Caco-2 (cell line): Measurements from ENCODE around the gene ZNF320. TPM values are rescaled to one million over a fixed set of nuclear protein-coding genes. Genes with fewer than 3 reads are reported as not detected.

Experiments
- BruUV-seq: library from RNA; stranded (reverse); fragments of 400-500 nt; replicated peaks from 2 replicates; lab custom pipeline; 2021; lab: Mats Ljungman, UMichigan
- CTCF ChIA-PET: fragments of 300-600 bp; sonication (Branson Sonifier 250); formaldehyde crosslinking; loops from one replicate; lab custom pipeline; 2022; ENCODE audit warnings: antibody characterized with exemption; lab: Charles Lee
- POLR2A ChIA-PET: fragments of 300-600 bp; sonication (Branson Sonifier 250); formaldehyde crosslinking; loops from one replicate; lab custom pipeline; 2022; ENCODE audit warnings: antibody characterized with exemption; lab: Charles Lee
- DNase-seq, 2 experiments: peaks; one replicate each; pipeline versions ENCODE4 v3.0.0 to v3.0.0-alpha.2; 2020 to 2022
- H3K27me3 ChIP-seq: replicated peaks from 2 replicates; pipeline ENCODE4 v1.6.0; 2011; ENCODE audit warnings: low read length; ENCODE audit not compliant: control insufficient read depth, insufficient read depth
- H3K36me3 ChIP-seq: 2 replicates; pipeline ENCODE4 v1.5.1; 2011; ENCODE audit warnings: low read length; ENCODE audit not compliant: control insufficient read depth, insufficient read depth
- H3K4me1 ChIP-seq: fragments of 250-450 bp; sonication (Bioruptor Pico); 2 replicates; pipeline ENCODE4 v1.5.1; 2020; ENCODE audit warnings: mild to moderate bottlenecking
- H3K4me3 ChIP-seq: 2 replicates; pipeline ENCODE4 v1.5.1; 2011; ENCODE audit warnings: low read depth, mild to moderate bottlenecking, control low read depth, low read length
- H3K9me3 ChIP-seq: fragments of 250-450 bp; sonication (Bioruptor Pico); 2 replicates; pipeline ENCODE4 v1.5.1; 2020; ENCODE audit warnings: mild to moderate bottlenecking, moderate library complexity
- H3K27ac Mint-ChIP-seq: one replicate; pipeline ENCODE4 v1.8.0; 2022; ENCODE audit warnings: mixed read lengths; ENCODE audit not compliant: unreplicated experiment
- H3K27me3 Mint-ChIP-seq: one replicate; pipeline ENCODE4 v1.8.0; 2022; ENCODE audit warnings: mixed read lengths; ENCODE audit not compliant: insufficient read depth, unreplicated experiment
- H3K36me3 Mint-ChIP-seq: one replicate; pipeline ENCODE4 v1.8.0; 2022; ENCODE audit warnings: mild to moderate bottlenecking, mixed read lengths; ENCODE audit not compliant: insufficient read depth, unreplicated experiment
- H3K4me1 Mint-ChIP-seq: one replicate; pipeline ENCODE4 v1.8.0; 2022; ENCODE audit warnings: low read depth, mixed read lengths; ENCODE audit not compliant: unreplicated experiment
- H3K4me3 Mint-ChIP-seq: one replicate; pipeline ENCODE4 v1.8.0; 2022; ENCODE audit warnings: mild to moderate bottlenecking, moderate library complexity, mixed read lengths; ENCODE audit not compliant: unreplicated experiment
- H3K9me3 Mint-ChIP-seq: one replicate; pipeline ENCODE4 v1.8.0; 2022; ENCODE audit warnings: mixed read lengths; ENCODE audit not compliant: unreplicated experiment
- intact Hi-C: fragments of 100-400 bp; cut with micrococcal nuclease; formaldehyde crosslinking; loops from one replicate; pipeline ENCODE4 v1.10.0; 2022; ENCODE audit not compliant: unreplicated experiment
- total RNA-seq: library from RNA; stranded (reverse); gene quantifications from 2 replicates; pipeline ENCODE4 v1.2.3, GENCODE V29; 2022
- TF ChIP-seq, protein P1 (sequence below), 2 experiments: fragments of 200-600 bp in 1 of 2; IDR thresholded peaks; 1 replicate in 1 of 2; 2 replicates in 1 of 2; pipeline versions ENCODE4 v1.5.1 to v1.8.0; 2011 to 2022; ENCODE audit warnings: antibody characterized with exemption in 1 of 2, control low read depth in 1 of 2, inconsistent platforms in 1 of 2, low read depth in 1 of 2, low read length in 1 of 2, mild to moderate bottlenecking in 1 of 2, moderate library complexity in 1 of 2; ENCODE audit not compliant: insufficient read depth in 1 of 2, severe bottlenecking in 1 of 2, unreplicated experiment in 1 of 2

Gene ZNF320
- total RNA-seq, 1 experiment from 2014 or later = 14.7 TPM

DNA sequence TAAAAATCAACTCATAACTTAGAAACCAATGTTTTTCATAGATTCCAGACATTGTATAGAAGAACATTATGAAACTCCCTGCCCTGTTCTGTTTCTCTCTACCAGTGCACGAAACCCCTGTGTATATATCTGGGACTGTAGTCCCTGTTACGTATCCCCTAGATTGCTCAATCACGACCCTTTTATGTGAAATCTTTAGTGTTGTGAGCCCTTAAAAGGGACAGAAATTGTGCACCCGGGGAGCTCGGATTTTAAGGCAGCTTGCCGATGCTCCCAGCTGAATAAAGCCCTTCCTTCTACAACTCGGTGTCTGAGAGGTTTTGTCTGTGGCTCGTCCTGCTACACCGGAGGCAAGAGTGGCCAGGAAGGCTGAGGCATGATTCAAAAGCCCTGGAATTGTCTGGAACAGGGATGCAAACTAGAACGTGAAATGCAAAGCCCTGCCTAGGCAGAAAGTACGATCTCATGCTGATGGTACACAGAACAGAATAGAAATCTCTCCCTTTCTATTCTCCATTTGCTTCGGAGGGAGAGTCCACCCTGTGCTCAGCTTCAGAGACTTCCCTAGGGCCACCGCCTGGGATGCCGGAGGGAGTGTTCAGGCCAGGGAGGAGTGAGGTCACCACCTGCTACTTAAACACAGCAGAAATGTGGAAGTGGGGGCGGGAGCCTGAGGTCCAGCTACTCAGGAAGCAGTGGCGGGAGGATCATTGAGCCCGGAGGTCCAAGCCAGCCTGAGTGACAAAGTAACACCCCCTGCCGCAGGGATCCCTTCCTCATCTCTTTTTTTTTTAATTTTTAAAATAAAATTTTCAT is 26.6 kb upstream of the ZNF320 start:
- Mint-ChIP-seq H3K9me3 (no peaks in the 10 kb centered on the region), H3K4me3 (peak overlapping the region; percentile 74), H3K27ac (peak overlapping the region; percentile 22), H3K4me1 (peaks cover 14% of the 10 kb centered on the region), H3K36me3 (peaks cover 53% of the 10 kb centered on the region), H3K27me3 (no peaks in the 10 kb centered on the region)
- H3K4me3 ChIP-seq = peak overlapping the region; percentile 59
- no peaks in the 10 kb centered on the region for H3K9me3 ChIP-seq
- peak; percentile 29 to 61 for DNase-seq
- ChIA-PET POLR2A (no interaction called here), CTCF (no interaction called here)
- BruUV-seq = no TSS peak
- peaks cover 4% of the 10 kb centered on the region; the same call in 1 of the 2 replicates for H3K4me1 ChIP-seq
- H3K27me3 ChIP-seq = no peaks in the 10 kb centered on the region
- TF ChIP-seq, protein P1, sequence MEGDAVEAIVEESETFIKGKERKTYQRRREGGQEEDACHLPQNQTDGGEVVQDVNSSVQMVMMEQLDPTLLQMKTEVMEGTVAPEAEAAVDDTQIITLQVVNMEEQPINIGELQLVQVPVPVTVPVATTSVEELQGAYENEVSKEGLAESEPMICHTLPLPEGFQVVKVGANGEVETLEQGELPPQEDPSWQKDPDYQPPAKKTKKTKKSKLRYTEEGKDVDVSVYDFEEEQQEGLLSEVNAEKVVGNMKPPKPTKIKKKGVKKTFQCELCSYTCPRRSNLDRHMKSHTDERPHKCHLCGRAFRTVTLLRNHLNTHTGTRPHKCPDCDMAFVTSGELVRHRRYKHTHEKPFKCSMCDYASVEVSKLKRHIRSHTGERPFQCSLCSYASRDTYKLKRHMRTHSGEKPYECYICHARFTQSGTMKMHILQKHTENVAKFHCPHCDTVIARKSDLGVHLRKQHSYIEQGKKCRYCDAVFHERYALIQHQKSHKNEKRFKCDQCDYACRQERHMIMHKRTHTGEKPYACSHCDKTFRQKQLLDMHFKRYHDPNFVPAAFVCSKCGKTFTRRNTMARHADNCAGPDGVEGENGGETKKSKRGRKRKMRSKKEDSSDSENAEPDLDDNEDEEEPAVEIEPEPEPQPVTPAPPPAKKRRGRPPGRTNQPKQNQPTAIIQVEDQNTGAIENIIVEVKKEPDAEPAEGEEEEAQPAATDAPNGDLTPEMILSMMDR (IDR thresholded peaks at IDR 0.05; ENCODE audit: insufficient read depth in 1 of 2, low read depth in 1 of 2, low read length in 1 of 2, severe bottlenecking in 1 of 2, unreplicated experiment in 1 of 2) = no peak
- H3K36me3 ChIP-seq = 0 out of 2 replicates have a peak, but pooled peaks cover 1% of the 10 kb centered on the region
- intact Hi-C loops = loop anchor here (2.0 kb wide), 1 partner anchor 27 kb away; the partner anchor contains the start of gene ZNF320

DNA sequence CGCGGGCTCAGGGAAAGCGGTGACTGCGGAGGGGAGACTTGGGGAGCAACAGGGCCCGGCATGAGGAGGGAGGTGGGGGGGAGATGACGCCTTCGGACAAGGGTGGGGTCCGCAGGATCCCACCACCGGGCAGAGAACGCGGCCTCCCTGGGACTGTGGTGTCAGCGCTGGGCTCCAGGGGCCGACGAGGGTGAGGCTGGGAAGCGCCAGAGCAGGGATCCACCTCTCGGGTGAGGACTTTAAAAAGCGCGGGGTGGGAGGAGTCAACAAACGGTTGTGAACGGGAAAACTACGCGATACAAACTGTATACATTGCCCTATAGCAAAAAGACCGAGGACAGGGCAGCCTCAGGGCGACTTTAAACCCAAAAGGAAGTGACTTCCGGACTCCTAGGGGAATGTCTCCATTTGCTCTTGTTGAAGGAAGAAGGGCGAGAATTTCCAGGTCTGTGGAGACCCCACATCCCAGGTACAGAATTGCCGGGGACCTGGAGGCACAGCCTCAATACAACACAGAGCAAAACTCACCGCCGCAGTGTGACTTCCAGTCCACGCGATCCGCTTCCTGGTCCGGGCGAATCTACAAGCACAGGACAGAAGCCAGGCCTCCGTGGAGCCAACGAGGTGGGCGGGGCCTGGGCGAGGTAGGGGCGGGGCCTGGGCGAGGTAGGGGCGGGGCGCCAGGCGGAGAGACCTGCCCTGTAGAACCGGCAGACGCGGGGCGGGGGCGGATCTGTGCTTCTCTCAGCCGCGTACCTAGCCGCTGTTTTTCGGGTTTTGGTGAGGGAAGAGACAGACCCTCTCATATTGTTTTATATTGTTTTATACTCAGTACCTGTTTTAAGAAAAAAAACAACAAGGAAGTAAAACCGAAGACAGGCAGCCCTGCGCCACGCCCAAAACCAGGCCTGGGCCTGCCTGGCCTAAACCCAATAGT is 25.7 kb upstream of the ZNF320 start, which contains the start of gene ZNF888:
Gene ZNF888 (minus strand): TSS at position 588 of the 937 bp plus-strand sequence. CDS start 5,555 bp downstream, outside the sequence.
- POLR2A ChIA-PET = no interaction called here
- TSS peak; percentile 82 for BruUV-seq
- H3K4me3 ChIP-seq = peak within 1 kb of the TSS; percentile 59
- no peaks in the 10 kb centered on the region for H3K9me3 ChIP-seq
- peak; percentile 89 to 91 for DNase-seq
- no peaks in the 10 kb centered on the region for H3K9me3 Mint-ChIP-seq
- H3K36me3 ChIP-seq = 0 out of 2 replicates have a peak, but pooled peaks cover 1% of the 10 kb centered on the region
- peaks cover 4% of the 10 kb centered on the region; the same call in 1 of the 2 replicates for H3K4me1 ChIP-seq
- peak within 1 kb of the TSS; percentile 74 for H3K4me3 Mint-ChIP-seq
- peaks cover 14% of the 10 kb centered on the region for H3K4me1 Mint-ChIP-seq
- CTCF ChIA-PET = no interaction called here
- TF ChIP-seq, protein P1 (IDR thresholded peaks at IDR 0.05; ENCODE audit: insufficient read depth in 1 of 2, low read depth in 1 of 2, low read length in 1 of 2, severe bottlenecking in 1 of 2, unreplicated experiment in 1 of 2) = no peak
- intact Hi-C loops = loop anchor here (2.0 kb wide), 1 partner anchor 26 kb away; the partner anchor contains the start of gene ZNF320
- H3K27me3 ChIP-seq = no peaks in the 10 kb centered on the region
- H3K27ac Mint-ChIP-seq = peak within 1 kb of the TSS; percentile 22
- no peaks in the 10 kb centered on the region for H3K27me3 Mint-ChIP-seq
- H3K36me3 Mint-ChIP-seq = peaks cover 47% of the 10 kb centered on the region

DNA sequence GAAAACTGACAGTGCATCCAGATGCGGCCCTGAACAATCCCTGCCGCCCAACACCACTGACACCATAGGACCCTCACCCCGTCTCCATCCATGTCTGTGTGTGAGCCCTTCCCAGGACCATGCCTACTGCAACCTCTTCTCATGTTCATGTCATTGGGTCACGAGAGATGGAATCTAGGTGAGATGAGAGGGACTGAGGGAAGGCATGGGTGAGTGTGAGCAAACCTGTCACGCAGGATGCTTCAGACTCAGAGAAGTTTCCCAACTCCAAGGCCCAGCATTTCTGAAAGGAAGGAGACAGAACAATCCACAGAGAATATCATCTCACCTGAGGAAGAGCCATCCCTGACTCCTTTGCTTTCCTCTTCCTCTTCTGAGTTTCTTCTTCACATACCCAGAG is 20.1 kb upstream of the ZNF320 start:
- Histone ChIP-seq H3K4me1 (0 out of 2 replicates have a peak, but pooled peaks cover 4% of the 10 kb centered on the region), H3K27me3 (no peaks in the 10 kb centered on the region), H3K36me3 (peaks cover 4% of the 10 kb centered on the region), H3K4me3 (no peak overlapping the region), H3K9me3 (peaks cover 3% of the 10 kb centered on the region; the same call in 1 of the 2 replicates)
- CTCF ChIA-PET = no interaction called here
- DNase-seq = no peak
- Mint-ChIP-seq H3K27me3 (no peaks in the 10 kb centered on the region), H3K9me3 (peaks cover 10% of the 10 kb centered on the region), H3K4me1 (peaks cover 12% of the 10 kb centered on the region), H3K4me3 (no peak overlapping the region), H3K36me3 (peaks cover 43% of the 10 kb centered on the region), H3K27ac (peak overlapping the region; percentile 22)
- intact Hi-C loops = no loop called here
- BruUV-seq = TSS peak; percentile 2
- TF ChIP-seq, protein P1 (IDR thresholded peaks at IDR 0.05; ENCODE audit: insufficient read depth in 1 of 2, low read depth in 1 of 2, low read length in 1 of 2, severe bottlenecking in 1 of 2, unreplicated experiment in 1 of 2) = no peak
- POLR2A ChIA-PET = no interaction called here
